Body of pancreas (tissue), 4 donors: ENCODE results near the gene FCHSD2.

Source experiments
- CTCF ChIP-seq, 7 experiments: fragments of 450-650 bp in 4 of 7; fragments of 200-600 bp in 3 of 7; sonication (generic) in 3 of 7; IDR thresholded peaks; one replicate each; pipeline ENCODE4 v1.5.1; 2016 to 2019; ENCODE audit warnings: antibody characterized with exemption in 7 of 7
- POLR2A ChIP-seq, 3 donors: fragments of 450-650 bp; IDR thresholded peaks; one replicate each; pipeline ENCODE4 v1.6.1; 2016; ENCODE audit warnings: antibody characterized with exemption in 3 of 3, mild to moderate bottlenecking in 2 of 3

GRCh38 chr11:72826942-72827480 lies 315.1 kb downstream of the FCHSD2 start:
- TF ChIP-seq POLR2A (IDR thresholded peaks at IDR 0.05) (no peak), CTCF (IDR thresholded peaks at IDR 0.05) (no peak)
